C1 segment of cervical spinal cord (tissue), 14 donors: ENCODE results near the gene RAB20.
A peak's percentile ranks its signal among the peaks of the same experiment; 100 is the strongest.
"Not testable (repeated sequence)": the region's sequence is repeated elsewhere in the genome, so short reads cannot be mapped to it uniquely, and the experiment has no call there.

Experiments
- DNase-seq, 14 donors: peaks; one replicate each; lab custom pipeline; 2025; lab: John Stamatoyannopoulos, UW

The RAB20 gene

DNA sequence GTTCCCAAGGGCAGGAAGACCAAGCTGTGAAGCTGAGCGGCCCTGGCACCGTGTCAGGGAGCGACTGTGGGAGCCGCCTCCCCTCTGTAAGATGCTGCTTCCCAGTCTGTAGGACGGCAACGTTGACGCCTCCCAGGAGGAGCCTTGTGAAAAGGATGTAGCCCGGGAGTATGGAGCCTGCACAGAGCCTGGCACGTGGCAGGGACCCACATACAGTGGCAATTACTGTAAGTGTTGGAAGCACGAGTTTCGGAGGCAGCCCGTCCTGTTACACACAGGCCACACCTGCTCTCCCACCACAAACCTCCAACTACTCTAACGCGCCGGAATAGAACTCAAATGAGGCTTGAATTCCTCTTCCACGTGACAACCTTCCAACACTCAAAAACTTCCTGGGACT lies 6.6 kb downstream of the RAB20 start:
- DNase-seq, result no peak

DNA sequence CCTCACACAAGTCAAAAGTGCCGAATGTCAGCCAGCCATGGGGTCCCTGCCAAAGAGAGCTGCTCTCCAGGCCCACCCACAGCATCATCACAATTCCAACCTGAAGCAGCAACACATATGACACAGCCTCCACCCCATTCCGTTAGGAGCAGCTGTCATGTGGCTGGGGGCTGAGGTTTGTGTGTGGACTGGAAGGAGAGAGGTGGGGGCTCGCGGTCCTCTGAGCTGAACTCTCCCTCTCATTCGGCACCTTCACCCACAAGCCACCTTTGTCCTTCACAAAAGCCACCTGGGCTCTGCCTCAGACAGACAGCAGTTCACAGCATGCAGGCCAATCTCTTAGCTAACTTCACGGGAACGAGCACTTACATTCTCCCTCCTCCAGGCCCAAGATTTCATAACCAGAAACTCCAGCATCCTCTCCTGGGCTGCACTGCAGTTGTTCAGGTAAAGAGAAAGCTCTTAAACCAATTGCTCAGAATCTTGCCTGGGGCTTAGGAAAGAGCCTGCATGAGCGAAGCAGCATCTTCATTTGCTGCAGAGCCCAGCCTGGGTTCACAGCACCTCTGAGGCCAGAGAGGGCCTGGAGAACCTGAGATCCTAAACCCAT lies 7.2 kb downstream of the RAB20 start:
- no peak for DNase-seq

DNA sequence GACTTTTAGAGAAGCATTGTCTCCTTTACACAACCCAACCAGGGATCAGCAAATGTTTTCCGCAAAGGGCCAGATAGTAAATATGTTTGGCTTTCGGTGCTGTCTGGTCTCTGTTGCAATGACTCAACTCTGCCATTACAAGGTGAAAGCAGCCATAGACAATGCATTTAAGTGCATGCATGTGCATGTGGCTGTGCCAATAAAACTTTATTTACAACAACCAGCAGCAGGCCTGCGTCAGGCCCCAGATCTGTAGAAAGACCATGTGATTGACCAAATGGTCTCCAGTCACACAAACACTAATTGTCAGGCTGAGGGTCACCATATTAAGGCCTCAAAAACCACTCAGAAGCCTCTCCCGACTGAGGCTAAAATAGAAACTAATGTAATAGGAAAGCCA lies 8.1 kb downstream of the RAB20 start:
- DNase-seq, result no peak

DNA sequence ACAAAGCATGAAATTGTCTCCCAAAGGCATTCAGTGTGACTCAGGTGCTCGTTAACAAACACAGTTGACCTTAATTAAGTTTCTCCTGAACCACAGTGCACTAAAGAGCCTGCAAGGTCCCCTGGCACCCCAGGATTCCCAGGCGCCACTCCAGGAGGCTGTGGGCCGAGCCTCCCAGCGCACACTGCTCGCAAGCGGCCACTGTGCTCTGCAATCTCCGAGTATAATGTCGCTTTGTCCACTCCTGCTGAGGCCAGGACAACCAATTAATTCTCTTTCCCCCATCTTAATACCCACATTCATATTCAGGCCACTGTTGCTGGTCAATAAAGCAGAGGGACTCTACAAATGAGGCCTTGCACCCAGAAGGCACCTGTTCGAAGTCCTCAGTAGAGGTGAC lies 8.8 kb downstream of the RAB20 start:
- DNase-seq, result peak in 1 of 14 donors; percentile 22

DNA sequence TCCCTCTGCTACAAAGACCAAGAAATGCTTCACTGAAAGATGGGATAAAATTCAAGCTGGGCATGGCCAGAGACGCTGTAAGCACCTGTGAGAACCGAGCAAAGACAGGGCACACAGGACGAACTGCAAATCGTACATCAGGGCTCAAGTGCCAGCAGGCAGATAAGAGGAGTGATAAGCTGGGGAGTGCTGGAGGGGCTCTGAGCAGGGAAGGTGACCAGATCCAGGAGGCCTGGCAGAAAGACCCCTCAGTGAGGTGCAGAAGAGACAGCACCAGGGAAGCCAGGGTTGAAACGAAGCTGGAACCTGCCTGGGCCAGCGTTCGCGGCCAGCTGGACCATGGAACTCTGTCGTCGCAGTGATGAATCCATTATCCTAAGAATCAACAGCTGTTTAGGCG lies 10.2 kb downstream of the RAB20 start:
- no peak for DNase-seq

DNA sequence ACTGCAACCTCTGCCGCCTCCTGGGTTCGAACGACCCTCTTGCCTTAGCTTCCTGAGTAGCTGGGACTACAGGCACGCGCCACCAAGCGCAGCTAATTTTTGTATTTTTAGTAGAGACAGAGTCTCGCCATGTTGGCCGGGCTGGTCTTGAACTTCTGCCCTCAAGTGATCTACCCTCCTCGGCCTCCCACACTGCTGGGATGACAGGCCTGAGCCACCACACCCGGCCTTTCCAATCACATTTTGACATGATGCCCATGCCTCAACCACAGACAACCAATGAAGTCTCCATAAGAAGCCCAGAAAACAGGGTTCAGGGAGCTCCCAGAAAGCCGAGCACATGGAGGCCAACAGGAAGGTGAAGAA lies 11.7 kb downstream of the RAB20 start:
- no peak for DNase-seq

DNA sequence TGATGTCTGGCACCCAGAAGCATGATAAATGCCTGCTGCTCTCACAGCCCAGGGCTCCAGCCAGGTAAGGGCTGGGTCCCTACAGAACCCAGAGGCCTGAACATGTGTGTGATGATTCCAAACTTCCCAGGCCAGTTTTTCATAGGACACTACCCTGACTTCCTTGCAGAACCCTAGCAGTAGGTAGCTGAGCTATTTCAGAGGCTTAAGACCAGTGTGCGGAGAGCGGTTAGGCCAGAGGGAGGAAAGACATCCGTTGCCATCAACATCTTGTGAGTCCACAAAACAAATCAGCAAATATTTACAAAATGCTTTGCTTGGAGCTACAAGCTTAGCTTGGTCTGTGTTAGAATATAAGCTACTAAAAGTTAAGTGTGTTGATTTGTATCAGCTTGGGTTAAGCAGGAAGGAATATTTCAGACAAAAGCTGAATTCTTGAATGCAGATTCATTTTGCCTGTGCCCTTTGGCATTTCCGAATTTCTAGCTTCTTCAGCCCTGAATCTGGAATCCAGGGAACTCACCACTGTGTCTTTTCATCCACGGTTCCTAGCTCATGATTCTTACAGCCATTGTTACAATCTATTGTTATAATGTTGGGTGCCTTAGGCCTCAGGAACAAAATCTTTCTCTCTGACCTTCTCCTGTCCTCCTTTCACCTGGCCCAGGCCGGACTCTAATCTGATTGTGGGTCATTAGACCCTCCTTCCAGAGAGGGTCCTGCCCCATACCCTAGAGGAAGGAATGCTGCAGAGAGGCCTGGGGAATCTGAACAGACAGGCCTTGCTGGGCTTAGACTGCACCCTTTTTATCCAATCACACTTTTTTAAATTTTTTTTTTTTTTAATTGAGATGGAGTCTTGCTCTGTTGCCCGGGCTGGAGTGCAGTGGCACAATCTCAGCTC lies 12.4 kb downstream of the RAB20 start:
- DNase-seq, result no peak

DNA sequence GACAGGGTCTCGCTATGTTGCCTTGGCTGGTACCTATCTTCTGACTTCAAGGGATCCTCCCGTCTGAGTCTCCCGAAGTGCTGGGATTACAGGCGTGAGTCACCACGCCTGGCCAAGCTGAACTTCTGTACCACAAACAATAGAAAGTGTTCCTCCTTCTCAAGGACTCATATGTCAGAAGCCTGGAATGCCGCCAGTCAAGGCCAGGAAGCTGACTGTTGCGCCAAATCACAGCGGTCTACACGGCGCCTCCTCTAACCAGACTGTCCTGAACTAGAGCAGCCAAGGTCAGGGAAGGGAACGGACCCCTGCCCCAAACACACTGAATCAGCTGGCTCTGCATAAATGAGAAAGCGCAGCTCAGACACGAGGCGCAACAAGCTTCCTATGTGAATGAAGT lies 14.6 kb downstream of the RAB20 start:
- peak in 1 of 14 donors; percentile 28 for DNase-seq

DNA sequence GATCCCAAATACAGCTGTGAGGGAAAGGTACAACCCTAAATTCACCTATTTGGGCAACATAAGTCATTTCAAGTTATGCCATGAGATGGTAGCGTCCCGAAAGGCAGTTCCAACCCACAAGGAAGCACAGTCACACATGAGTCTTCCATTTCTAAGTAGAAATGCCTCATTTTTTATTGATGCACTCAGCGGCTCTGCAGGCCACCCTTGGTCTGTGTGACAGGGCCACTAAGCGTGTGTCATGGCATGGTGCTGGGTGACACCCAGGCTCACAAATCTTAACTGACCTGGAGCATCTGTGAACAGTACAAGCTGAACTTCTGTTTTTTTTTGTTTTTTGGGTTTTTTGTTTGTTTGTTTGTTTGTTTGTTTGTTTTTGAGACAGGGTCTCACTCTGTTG lies 15.1 kb downstream of the RAB20 start:
- DNase-seq, result no peak

DNA sequence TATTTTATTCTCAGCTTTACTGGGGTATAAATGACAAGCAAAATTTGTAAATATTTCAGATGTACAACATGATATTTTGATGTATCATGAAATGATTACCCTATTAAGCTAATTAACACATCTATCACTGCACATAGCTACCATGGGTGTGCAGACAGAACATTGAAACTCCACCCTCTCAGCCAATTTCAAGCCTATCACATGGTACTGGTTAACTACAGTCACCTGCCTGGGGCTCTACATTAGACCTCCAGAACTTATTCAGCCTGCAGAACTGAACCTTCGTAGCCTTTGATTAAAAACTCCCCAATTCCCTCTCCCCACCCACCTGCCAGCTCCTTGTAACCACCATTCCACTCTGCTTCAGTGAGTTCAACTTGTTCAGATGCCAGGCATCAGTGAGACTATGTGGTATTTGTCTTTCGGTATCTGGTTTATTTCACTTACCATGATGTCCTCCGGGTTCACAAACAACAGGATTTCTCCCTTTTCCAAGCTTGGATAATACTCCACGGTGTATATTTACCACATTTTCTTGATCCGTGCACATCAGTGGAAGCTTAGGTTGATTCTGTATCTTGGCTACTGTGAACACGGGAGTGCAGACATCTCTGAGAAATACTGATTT lies 19.2 kb downstream of the RAB20 start:
- DNase-seq, result no peak

DNA sequence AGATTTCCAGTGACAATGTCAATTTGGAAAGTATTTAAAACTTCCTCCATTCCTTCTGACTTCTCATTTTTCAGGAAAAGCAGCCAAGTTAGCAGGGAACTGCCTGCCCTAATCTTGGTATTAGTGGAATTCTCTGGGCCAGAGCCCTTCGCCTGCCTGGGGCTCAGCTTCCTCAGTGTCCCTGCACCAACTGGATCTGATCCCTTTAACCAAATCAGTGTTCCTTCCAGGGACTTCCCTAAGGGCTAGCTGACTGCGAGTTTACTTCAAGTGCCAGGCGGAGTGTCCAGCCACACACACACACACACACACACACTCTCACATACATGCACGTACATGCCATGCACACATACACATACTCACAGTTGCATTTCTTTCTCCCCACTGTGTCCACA lies 20.0 kb downstream of the RAB20 start:
- no peak for DNase-seq

DNA sequence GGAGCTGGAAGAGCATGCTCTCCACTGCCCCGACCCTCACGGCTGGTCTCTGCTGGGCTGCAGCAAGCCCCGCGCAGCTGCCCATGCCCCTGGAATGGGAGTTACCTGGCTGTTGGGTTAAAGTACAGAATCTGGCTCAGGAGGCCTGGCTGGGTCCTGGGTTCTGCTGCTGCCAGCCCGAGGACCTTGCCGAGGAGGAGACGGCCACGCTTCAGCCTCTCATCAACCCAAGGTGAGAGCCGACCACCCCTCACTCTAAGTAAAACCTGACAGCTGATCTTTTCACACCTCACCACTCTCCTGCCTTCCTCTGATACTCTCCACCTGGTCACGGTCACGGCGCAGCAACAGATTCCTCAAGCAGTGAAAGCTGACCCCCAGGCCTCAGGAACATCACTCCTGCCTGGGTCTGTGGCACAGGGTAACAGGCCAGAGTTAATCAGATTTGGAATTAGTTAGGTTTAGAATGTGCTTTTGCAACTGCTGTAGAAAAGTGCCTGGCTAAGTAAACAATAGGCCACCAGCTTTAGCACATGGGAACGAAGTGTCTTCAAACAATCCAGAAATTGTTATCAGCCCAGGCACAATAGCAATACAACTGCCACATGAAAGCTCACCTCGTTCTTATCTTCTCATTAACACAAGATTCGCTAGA lies 20.5 kb downstream of the RAB20 start:
- DNase-seq, result no peak

DNA sequence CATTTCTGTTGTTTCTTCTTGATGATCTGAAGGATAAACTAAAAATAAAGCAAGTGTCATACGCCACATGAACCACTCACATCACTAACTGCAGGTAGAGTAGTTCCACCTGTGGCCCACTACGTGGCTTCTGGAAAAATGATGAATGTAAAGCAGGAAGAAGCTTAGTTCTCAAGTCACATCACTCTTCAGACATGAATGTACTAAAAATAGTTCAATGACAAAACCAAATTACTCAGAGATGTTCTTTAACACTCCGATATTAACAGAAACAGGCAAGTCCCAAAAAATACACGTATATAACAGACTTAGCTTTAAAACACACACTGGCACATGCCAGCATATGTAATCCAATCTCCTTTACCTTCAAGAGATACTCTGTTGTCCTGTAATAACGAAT lies 21.6 kb downstream of the RAB20 start:
- no peak for DNase-seq

DNA sequence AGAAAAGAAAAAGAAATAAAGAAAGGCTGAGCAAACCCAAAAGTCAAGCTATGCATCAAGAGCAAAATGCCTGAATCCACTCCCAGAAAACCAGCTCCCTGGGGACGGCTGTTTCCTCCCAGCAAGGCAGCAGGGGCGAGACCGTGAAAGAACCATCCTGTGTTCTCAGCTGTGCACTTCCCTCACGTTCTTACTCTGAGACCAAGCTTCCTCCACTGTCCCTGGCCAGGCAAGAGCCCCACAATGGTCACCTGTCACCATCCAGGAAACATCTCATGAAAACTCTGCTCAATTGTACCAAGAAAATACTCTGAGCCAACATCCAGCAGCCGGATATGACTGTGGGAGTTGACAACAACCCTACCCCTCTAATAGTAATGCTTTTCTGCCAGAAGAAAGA lies 22.9 kb downstream of the RAB20 start:
- DNase-seq, result no peak

DNA sequence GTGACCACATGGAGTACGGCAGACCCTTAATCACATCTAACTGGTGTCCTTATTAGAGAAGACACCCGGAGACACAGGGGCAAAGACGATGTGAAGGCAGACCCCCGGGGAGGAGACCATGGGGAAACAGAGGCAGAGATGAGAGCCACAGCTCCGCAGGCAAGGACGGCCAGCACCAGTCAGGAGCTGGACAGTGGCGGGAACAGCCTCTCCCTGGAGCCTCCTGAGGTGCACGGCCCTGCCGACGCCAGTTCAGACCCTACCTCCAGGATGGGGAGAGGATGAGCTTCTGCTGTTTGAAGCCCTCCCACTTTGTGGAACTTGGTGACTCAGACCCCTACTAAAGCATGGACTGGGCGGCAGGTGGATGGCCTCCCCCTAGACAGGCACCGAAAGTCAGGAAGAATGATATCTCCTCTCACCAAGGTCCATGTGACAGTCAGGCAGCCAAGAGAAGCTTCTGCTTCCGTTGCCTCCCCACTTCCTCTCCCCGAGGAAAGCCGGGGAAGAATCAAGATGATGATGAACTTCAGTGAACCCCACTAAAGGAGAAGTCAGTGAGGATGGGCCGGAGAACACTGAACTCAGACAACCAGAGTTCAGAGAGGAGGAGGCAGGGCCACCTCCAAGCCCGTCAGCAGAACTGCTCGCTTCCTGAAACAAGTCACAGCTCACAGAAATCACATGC lies 25.4 kb downstream of the RAB20 start:
- peak in 8 of 14 donors; percentile 19 to 63 (median 46) for DNase-seq

DNA sequence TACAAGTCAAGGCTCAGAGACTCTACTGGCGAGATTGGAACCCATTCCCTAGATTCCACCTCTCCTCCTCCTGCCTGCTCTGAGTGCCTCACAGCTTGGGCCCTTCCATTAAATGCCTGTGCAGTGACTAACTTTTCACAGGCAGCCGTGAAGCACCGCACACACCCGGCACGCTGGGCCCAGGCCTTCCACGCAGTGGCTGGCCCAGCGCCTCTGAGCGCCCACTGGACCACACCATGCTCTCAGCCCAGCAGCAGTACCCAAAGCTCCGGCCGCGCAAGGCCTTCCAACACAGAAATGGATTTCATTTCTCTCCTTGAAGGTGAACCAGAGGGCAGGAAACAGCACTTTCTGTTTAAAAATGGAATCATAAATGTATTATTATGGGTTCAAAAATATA lies 26.0 kb downstream of the RAB20 start:
- no peak for DNase-seq

DNA sequence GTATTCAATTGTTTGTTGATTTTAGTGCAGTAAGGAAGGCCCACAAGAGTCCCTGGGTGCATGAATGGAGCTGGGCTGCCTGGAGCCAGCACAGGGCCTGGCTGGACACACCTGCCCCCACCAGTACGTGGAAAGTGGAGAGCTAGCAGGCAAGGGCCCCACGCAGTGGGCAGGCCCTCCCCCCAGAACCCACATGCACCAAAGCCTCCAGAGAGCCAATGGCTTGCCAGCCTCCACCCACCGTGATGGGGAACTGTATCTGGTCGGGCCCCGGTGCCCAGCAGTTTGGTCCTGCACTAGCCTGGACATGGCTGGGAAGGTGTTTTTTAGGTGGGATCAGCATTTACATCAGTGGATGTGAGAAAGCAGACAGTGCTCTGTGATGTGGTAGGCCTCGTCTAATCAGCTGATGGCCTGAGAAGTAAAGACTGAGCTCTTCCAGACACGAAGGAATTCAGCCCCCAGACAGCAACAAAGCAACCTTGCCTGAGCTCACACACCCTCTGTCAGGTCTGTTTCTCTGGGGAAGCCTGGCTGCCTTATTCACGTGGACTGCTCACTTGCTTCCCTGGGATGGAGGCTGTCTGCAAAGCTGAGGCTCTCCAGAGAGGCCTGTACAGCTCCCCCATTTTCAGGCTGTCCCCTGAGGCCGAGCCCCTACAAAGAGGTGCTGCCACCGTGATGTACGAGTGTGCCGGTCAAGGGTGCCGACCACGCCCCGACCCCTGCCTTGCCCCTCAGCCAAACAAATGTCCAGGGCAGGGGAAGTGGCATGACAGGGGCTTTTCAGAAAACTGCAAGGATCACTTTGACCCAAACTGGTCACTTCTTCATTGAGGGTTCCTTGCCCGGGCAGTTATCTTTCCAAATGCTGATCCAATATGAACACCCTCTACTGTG lies 27.5 kb downstream of the RAB20 start:
- DNase-seq, result no peak

DNA sequence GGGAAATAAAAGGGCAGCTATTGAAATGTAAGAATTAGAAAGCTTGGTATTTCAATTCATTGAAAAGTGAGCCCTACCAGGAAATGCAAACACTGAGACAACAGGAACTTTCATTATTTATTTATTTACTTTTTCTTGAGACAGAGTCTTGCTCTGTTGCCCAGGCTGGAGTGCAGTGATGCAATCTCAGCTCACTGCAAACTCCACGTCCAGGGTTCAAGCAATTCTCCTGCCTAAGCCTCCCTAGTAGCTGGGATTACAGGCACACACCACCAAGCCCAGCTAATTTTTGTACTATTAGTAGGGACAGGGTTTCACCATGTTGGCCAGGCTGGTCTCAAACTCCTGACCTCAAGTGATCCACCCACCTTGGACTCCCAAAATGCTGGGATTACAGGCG lies 29.3 kb downstream of the RAB20 start:
- DNase-seq, result not testable (repeated sequence)

DNA sequence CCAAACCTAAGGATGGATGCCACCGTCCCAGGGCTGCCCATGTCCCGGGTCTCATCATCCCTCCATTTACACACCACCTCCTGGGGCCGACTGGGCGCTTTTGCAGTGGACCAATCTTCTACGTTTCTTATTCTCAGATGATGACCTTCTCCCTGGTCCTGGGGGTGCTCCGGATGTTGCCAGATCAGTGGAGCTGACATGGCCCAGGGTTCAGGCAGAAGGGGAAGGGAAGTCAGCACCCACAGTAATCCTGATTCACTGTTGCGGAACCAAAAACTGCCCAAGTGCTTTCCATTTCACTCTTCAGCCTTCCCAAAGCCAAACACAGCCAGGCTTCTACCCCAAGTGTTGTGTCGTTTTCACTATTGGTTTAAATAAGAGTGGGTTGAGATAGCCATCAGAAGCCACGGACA lies 29.8 kb downstream of the RAB20 start:
- peak in 2 of 14 donors; percentile 11 to 34 for DNase-seq

DNA sequence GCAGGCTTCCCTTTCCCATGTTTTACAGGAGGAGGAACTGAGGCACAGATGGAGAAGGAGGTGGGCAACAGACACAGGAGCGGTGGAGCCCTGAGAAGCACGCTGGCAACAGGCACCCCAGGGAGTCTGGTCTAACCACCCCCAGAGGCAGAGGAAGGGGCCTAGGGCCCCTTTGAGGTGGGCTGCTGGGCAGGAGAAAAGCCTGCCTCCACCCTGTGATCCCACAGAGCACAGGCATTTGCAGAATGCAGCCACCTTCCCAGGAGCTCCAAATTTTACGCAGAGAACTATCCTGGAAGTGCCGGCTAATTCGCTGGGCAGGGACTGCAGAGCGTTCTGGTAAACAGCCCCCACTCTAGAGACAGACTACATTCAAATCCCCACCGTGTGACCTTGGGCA lies 30.4 kb downstream of the RAB20 start:
- DNase-seq, result no peak
